G401.6 (cell line): ENCODE measurements around the gene SPAG16.
A peak's percentile ranks its signal among the peaks of the same experiment; 100 is the strongest.
"Not testable (repeated sequence)": the region's sequence is repeated elsewhere in the genome, so short reads cannot be mapped to it uniquely, and the experiment has no call there.

Source experiments
- FAIRE-seq: peaks from 2 replicates; lab custom pipeline; 2012; peaks lifted over from hg19 to GRCh38; lab: Jason Lieb, UNC

Gene SPAG16

DNA sequence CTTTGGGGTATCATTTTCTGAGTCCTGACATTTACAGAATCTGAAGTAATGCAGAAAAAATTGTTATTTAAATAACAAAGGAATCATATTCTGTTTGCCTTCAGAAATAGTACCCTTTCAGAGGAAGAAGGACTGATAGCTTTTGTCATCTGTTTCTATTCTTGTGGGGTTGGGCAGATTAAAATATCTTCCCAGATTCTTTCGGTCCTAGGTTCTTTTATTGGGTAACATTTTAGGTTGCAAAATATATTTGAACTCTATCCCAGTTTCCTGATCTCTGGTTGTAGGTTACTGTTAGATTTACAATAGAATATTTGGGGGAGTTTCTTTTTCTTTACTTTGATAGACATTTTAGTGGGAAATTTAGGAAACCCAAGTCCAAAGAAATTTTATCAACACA, 550.5 kb downstream of the SPAG16 start:
- FAIRE-seq, result no peak

DNA sequence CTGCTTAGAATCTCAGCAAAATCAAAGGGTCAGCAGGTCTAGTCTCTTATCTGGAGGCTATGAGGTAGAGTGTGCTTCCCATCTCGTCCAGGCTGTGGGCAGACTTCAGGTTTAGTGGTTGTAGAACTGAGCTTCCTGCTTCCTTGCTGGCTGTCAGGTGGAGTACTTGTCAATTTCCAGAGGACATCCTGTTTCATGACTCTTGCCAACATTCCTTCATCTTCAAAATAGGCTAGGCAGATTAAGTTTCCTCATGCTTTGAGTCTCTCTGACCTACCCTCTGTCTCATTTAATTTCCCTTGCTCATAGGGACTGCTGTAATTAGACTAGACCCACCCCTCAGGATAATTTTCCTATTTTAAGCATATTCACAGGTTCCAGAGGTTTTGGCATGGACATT, 562.6 kb downstream of the SPAG16 start:
- no peak for FAIRE-seq

DNA sequence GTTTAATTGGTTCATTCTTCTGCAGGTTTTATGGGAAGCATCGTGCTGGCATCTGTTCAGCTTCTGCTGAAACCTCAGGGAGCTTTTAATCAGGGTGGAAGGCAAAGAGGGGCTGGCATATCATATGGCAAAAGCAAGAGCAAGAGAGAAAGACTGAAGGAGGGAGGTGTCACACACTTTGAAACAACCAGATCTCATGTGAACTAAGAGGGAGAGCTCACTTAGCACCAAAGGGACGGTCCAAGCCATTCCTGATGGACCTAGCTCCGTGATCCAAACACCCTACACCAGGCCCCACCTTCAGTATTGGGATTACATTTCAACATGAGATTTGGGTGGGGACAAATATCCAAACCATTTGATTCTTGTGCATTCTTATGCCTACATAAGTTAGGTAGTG, 563.1 kb downstream of the SPAG16 start:
- no peak for FAIRE-seq

DNA sequence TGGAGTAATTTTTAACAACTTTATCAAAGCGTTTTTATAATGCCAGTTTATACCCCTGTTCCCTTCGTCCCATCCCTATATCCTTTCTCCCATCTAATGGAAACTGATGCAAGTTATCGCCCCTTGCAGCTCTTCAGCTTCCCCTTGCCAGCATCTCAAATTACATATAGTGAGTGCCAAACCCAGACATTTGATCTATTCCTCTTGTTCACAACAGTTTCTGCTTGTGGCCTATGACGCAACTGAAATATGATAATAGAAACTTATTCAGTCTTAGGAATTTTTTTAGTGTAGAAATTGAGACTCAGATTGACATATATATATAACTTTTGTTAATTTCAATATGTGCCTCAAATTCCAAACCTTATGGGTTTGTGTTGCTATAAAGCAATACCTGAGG, 564.4 kb downstream of the SPAG16 start:
- no peak for FAIRE-seq

DNA sequence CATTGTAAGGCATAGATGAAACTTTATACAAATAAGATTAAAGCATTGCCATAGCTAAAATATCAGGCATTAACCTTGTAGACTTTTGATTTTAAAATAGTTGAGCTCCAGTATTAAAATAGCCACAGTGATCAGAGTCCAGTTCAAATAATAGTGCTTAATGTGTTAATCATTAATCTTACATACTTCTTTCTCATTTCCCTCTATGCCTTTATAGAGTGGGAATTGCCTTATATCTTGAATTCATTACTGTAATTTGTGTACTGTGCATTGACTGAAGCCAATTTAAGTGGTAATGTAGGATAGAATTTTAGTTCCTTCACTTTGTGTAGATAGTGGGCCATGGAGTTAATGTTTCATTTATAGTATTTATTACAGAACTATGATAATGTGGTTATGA, 577.4 kb downstream of the SPAG16 start:
- FAIRE-seq, result no peak

DNA sequence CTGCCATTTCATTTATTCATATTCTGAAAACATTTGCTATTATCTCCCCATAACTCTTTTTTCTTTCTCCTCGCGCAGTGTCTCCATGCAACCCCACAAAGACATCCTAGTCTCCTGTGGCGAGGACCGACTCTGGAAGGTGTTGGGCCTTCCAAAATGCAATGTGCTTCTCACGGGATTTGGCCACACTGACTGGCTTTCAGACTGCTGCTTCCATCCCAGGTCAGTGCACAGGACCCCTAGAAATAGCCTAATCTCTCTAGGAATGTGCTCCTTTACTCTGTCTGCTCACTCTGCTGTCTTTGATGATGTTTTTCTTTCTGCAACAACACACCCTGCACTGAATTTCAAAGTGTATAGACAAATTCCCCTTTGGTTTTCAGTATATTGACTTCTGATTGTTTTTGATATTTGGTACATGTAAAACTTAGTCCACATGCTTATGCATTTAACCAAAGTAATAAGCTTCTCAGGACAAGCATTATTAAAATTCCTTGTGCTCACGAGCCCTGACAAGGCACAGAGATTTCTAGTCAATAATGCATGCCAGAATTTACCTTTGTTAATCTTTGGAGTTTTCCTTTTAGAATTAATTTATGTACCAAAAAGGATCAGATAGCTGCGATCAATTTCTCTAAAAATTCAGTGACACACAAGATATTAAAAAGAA, 578.3 kb downstream of the SPAG16 start:
- no peak for FAIRE-seq

DNA sequence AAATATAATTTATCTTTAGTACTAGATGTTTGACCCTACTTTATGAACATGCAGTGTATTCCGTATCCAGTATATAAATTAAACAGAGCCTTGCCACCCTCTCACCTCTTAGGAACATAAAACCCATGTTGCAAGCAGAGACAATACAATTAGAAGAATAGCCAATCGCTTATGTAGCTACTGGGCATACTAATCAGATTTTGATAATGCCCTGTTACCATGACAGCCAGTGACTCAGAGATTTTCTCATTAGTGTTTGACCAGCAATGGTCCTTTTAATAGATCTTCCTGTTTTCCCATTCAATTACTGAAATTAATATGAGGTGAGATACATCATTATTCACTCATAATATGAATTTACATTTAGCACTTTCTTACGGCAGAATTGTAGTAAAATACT, 579.3 kb downstream of the SPAG16 start:
- no peak for FAIRE-seq

DNA sequence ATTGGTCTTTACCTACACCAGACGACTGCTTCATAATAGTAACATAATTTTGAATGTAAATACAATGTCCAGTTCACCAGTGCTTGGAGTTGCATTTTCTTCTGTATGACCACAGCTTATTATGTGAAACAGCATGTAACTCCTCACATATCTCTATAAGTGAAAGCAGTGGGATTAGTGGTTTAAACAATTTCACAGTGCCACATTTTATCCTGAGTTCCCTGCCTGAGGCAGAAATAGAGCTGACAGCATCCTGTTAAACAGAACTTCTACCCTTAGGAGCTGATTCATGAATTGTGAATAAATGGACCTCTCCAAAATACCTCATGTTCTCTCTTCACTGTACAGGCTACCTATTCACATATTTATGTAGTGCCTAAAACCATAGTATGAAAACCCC, 584.3 kb downstream of the SPAG16 start:
- no peak for FAIRE-seq

DNA sequence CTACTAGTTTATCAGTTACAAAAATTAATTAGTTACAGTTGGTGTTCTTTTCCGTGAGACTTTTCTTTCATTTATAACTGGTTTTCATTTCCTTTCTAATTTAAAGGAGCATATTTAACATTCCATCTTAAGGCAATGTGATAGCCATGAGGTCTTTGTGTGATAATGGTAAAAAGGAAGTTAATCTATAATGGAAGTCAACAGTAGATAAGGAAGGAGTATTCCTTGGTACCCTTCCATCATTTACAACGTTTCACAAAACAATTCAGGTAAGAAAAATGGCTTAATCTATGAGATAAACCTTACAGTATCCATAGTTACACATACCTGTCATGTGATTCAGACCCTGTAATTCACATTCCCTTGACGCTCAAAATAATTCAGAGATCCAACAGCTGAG, 601.2 kb downstream of the SPAG16 start:
- FAIRE-seq, result no peak

DNA sequence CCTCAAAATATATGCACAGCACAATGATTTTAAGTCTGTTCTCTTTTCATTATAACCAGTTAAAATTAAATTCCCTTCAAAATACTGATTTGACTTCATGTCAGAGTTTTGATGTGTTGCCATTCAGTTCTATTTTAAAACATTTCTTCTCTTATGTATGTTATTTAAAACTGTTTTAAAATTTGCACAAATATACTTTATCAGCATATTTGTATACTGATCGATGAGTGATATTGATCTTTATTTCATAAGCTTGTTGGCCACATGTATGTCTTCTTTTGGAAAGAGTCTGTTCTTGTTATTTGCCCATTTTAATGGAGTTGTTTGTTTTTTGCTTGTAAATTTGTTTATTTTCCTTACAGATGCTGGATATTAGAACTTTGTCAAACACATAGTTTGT, 630.2 kb downstream of the SPAG16 start:
- no peak for FAIRE-seq

DNA sequence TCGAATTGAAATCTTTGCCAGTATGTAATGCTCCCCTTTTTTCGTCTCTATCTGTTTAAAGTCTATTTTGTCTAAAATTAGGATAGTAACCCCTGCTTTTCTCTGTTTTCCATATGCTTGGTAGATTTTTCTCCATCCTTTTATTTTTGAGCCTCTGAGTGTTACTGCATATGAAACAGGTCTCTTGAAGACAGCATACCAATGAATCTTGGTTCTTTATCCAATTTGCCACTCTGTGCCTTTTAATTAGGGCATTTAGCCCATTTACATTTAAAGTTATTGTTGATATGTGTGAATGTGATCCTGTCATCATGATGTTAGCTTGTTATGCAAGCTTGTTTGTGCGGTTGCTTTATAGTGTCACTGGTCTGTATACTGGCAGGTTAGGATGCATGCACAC, 635.8 kb downstream of the SPAG16 start:
- no peak for FAIRE-seq

DNA sequence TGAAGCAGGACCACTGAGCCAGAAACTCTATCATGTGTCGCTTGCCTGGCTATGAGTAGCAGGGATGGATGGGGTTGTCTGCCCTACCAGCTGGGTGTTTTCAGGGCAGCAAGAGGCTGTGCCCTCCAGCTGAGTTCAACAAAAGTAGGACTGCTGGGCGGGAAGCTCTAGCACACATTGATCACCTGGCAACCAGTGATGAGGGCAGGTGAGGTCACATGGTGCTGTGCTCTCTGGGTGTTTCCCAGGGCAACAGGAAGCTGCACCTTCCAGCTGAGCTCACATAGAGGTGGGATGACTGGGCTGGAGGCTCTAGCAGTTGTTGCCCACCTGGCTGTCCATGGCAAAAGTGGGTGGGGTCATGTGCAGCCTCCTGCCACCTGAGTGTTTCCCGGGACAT, 639.3 kb downstream of the SPAG16 start:
- FAIRE-seq, result no peak

DNA sequence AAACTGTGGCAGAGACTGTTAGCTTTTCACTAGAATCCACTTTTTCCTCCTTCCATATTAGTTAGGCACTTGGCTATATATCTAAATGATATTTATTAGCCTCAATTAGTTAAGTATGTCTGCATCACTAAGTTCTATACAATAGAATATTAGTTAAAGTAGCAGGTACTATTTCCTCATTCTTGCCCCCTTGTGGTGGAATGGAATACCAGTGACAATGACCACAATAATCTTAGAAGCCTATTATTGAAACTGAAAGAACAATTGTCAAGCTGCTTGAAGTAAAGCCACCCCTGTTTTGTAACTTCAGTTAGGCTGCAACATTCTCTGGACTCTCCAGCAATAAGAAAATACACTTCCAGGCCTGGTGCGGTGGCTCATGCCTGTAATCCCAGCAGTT, 650.3 kb downstream of the SPAG16 start:
- FAIRE-seq, result peak; percentile 54

DNA sequence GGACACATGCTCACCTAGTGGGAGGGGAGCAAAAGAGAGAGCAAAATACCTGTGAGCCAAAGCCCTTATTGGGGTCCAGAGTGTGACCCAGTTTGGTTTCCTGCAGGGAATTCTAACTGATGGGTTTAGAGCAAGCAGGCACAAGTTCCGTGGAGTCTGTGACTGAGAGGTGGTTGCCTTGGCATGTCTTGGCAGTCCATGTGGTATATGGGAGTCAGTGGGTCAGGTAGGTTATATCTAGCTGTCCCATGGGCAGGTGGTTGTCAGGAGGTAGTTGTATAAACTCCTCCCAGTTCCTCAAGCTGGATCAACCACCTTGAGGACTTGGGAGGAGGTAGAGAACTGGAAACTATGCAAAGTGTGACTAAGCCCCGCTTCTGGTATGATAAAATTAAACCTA, 673.8 kb downstream of the SPAG16 start:
- FAIRE-seq, result no peak

DNA sequence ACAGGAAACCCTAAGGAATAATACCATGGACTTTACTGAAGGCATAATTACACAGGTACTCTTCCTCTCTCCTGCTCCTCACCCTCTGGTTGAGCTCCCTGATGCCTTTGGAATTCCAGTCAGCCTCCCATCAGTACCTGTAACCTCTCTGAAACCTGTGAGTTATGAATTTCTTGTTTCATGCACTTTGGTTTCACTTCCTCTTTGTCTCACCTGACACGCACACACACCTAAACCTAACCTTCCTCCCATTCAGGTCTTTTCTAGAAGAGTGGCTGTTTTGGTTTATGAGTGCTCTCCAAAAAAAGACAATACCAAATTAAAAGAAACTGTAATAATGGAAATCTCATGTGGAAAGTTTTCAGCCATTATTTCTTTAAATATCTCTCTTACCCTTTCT, 675.3 kb downstream of the SPAG16 start:
- no peak for FAIRE-seq

DNA sequence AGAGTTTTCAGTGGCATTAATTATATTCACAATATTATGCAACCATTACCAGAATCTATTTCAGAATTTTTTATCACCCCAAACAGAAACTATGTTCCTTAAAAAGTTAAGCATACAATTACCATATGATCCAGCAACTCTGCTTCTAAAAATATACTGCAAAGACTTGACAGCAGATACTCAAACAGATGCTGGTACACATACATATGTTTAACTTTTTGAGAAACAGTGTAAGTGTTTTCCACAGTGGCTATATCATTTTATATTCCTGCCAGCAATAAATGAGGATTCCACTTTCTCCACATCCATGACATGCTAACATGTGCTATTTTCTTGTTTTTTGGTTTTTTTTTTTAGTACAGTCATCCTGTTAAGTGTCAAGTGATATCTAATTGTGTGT, 687.3 kb downstream of the SPAG16 start:
- no peak for FAIRE-seq

DNA sequence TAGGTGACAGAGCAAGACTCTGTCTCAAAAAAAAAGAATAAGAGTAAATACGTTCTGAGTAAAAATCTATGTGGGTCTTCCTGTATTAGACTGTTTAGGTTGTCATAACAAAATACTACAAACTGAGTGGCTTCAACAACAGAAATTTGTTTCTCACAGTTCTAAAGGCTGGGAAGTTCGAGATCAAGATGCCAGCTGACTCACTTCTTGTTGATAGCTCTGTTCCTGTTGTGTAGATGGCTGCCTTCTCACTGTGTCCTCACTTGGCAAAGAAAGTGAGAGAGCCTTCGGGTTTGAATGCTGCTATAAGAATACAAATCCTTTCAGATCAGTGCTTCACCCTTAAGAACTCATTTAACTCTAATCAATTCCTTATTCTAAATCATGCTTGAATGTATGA, 696.6 kb downstream of the SPAG16 start:
- FAIRE-seq, result no peak

DNA sequence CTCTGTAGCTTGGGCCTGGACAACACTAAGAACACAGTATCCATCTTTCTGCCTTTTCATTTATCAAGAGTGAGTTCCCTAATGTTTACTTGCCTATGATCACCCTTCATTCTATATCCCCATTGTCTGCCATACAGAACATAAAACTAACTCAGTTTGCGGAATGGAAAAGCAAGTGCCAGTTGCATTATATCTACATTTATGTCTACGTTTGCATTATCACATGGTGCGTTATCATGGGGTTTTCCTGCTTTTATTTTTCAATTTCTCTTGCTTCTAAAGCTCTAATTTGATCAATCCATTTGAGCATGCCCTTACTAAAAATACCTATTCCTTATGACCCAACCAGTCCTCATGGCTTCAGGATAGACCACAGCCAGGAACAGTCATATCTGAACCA, 704.9 kb downstream of the SPAG16 start:
- FAIRE-seq, result no peak

DNA sequence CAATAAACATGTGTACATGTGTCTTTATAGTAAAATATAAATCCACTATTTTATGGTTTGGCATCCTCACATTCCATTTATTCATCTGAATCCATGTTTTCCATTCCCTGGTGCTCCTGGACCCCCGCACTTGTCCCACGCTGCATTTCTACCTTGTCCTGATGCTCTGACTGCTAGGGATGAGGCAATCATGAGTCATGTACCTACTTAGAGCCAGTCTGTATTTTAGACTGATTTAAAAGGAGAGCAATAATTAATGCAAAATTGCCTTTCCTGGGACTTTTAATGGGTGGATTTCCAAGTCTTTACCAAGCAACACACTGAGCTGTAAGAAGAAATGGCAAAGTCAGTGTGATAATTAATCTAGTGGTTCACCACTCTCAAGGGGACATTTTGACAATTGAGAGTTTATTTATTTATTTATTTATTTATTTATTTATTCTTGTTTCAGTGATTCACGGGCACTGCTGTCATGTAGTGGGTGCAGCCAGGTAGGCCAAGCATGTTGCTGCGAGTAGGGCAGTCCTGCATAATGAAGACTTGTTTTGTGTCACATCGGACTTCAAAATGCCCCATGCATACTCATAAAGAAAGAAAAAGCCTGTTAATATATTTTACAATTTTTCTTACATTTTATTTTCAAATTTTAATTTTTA, 707.3 kb downstream of the SPAG16 start:
- FAIRE-seq, result no peak

DNA sequence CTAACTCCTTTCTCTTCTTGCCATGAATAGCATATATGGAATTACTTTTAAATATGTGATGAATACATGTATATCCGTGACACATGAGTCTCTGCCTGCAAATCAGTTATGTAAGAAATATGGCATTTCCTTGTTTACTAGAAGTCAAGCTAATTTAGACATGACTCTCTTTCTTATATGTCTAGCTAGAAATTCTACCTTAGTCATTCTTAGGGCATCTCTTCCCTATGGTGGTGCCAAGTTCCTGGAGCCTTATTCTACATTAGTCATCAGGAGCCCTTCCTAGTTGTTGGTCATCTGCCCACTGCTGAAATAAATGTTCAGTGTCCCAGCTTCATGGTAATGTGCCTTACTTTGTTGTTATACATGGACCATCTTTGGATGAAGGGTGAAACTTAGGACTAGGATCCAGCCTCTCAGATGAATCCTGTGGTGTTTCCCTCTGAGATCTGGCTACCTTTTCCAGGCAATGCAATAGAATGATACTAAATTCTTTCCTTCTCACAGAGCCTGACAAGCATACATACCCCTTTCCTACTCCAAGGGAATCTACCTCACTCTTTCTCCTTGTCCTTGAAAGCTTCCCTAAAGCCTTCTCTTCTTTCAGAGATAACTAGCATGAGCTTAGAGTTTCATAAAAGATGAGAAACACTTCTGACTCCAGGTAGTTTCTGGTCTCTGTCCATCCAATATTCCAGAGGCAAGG, 711.3 kb downstream of the SPAG16 start:
- no peak for FAIRE-seq

DNA sequence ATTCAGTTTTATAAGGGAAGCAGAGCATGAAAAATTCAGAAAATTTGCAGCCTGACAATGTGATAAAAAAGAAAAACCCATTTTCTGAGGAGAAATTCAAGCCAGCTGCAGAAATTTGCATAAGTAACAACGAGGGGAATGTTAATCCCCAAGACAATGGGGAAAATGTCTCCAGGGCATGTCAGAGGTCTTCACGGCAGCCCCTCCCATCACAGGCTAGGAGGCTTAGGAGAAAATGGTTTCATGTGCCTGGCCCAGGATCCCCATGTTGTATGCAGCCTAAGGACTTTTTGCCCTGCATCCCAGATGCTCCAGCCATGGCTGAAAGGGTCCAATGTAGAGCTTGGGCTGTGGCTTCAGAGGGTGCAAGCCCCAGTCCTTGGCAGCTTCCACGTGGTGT, 714.7 kb downstream of the SPAG16 start:
- FAIRE-seq, result not testable (repeated sequence)

DNA sequence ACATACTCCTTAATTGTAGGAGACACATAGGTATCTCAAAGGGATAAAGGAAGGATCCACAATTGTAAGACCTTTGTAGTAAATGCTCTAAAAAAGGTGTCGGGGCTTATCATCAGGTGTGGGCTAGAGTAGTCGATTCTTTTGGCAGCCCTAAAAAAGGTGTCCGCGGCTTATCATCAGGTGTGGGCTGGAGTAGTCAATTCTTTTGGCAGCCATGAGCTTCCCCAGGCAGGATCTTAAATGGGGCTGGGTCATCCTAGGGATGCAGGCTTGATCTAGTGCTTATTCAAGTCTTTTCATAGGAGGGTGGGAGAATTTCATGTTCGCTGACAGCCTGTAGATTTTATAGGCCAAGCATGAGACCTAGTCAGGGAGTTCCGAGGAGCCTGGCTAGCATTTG, 720.2 kb downstream of the SPAG16 start:
- no peak for FAIRE-seq

DNA sequence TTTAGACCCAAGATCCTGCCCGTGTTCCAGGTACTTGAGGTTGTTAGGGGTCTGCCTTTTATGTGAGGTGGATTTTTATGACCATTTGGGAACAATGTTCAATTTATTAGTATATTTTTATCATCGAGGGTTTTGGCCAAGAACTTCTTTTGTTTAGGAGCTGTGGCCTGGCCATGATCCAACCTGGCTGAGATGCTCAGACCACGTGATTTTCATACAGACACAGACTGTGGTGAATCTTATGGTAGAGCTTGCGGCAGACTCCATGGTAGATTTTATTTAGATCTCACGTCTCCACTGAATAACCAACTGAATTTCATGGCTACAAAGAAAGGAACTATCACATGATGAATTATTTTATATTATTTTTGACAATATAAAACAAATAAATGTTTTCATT, 721.1 kb downstream of the SPAG16 start:
- FAIRE-seq, result no peak

DNA sequence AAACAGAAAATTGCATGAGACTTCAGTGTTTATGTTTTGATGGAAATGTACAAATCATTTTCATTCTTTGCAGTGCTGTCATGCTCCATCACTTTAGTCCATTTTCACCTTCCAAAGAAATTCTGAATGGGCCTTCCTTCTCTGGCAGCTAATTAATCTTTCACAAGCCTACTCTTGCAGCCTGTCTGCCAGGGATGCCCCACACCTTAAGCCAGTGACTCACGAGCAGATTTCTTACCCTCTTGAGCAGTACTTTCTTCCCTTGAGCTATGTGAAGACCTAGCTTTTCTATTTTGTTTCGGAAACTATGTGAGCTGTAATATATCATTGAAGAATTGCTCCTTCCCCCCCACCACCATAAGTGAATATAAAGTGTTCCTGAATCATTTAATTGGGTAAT, 722.3 kb downstream of the SPAG16 start:
- FAIRE-seq, result no peak
